ENCODE measurements around the gene ACVRL1. TPM values are rescaled to one million over a fixed set of nuclear protein-coding genes. Genes with fewer than 3 reads are reported as not detected.

The ACVRL1 gene
- total and polyA plus RNA-seq, 5 donors = 18.7 to 38.8 (median 28.4) TPM

DNA sequence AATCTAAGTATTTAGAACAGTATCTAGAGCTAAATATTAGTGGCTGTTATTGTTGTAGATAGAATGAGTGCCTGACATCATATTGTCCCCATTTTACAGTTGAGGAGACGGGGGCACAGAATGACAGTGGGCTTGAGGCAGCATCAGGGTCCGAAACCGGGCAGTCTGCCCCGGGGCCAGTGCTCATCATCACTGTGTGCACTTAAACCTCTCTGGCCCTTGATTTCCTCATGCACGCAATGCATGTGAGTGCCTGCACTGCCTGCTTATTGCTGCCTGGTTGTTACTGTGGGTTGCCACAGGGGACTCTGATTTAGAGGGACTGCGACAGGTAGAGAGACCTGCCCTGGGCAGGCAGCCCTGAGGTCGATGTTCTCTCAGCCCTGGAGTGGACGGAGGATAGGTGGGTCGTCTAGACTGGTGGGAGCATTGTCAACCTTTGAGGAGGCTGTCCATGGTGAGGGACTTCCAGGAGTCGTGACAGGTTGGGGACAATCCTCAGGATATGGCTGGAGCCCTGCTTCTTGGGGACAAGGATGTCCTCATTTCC lies 9.8 kb downstream of the ACVRL1 start:
- no peaks in the 10 kb centered on the region for H3K27me3 ChIP-seq (ENCODE audit: control insufficient read depth, insufficient read depth)
- H3K27ac ChIP-seq (ENCODE audit: low read length) = no peak overlapping the region
- no peak for ATAC-seq
- DNase-seq = no peak
- WGBS = 87% methylated on average over 10 of the region's 10 CpGs
- intact Hi-C loops (cut with DNase I) = no loop called here
- peaks cover 6% of the 10 kb centered on the region for H3K4me1 ChIP-seq (ENCODE audit: control insufficient read depth, insufficient read depth, low read length)
- H3K4me3 ChIP-seq (ENCODE audit: low read length) = no peak overlapping the region
- H3K9me3 ChIP-seq (ENCODE audit: control insufficient read depth, low read length) = no peaks in the 10 kb centered on the region

DNA sequence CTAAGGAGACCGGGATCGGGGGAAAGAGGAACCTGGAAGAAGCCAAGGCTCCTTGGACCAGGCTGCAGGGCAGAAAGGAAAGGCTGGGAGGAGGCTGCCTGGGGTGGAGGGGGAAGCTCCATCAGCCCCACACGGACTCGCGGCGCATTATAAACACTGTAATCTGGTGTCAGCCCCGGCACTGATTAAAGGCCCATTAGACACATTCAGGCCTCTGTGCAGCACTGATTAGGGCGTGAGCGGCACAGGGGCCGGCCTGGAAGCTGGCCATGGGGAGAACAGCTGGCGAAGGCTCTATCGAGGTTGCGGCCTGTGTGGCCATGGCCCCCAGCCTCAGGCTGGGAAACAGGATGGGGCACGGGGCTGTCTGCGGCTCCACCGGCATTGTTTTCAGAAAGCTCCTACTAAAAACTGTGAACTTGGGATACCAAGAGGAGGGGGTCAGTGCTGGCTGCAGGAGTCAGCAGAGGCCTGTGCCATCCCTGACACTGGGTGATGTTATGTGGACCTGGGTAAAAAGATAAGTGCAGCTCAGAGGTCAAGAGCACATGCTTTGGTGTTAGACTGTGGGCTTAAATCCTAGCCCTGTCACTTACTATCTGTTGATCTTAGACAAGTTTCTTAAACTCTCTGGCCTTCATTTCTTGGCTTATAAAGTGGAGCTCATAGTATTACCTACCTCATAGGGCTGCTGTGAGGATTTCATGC lies 10.6 kb downstream of the ACVRL1 start:
- intact Hi-C loops (cut with DNase I) = no loop called here
- no peaks in the 10 kb centered on the region for H3K9me3 ChIP-seq (ENCODE audit: control insufficient read depth, low read length)
- peak overlapping the region; percentile 39 for H3K27ac ChIP-seq (ENCODE audit: low read length)
- H3K4me1 ChIP-seq (ENCODE audit: control insufficient read depth, insufficient read depth, low read length) = peaks cover 13% of the 10 kb centered on the region
- H3K4me3 ChIP-seq (ENCODE audit: low read length) = no peak overlapping the region
- ATAC-seq (peak; percentile 52 to 64), DNase-seq (peak in 2 of 3 donors; percentile 79 to 82)
- 36% methylated on average over 16 of the region's 16 CpGs for WGBS
- H3K27me3 ChIP-seq (ENCODE audit: control insufficient read depth, insufficient read depth) = no peaks in the 10 kb centered on the region

DNA sequence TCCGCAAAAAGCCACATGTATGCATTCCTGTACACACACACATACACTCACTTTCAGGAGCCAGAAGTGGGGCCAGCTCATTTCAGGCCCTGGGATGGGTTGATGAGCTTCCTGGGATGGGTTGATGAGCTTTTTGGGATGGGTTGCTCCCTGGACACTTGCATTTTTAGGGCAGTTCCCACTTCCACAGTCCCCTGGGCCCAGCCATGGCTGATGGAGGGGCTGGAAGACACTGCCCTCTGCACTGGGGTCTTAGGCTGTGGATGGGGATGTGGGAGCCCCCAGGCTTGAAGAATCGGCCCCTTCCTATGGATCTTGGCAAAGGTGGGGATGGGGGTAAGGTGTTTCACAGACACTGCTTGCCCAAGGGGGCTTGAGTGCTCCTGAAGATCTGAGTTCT lies 12.7 kb downstream of the ACVRL1 start:
- intact Hi-C loops (cut with DNase I) = no loop called here
- no peak overlapping the region for H3K27ac ChIP-seq (ENCODE audit: low read length)
- ATAC-seq (no peak), DNase-seq (no peak)
- no peaks in the 10 kb centered on the region for H3K27me3 ChIP-seq (ENCODE audit: control insufficient read depth, insufficient read depth)
- H3K4me1 ChIP-seq (ENCODE audit: control insufficient read depth, insufficient read depth, low read length) = peaks cover 22% of the 10 kb centered on the region
- H3K9me3 ChIP-seq (ENCODE audit: control insufficient read depth, low read length) = no peaks in the 10 kb centered on the region
- WGBS = 94% methylated on average over 2 of the region's 2 CpGs
- H3K4me3 ChIP-seq (ENCODE audit: low read length) = no peak overlapping the region

DNA sequence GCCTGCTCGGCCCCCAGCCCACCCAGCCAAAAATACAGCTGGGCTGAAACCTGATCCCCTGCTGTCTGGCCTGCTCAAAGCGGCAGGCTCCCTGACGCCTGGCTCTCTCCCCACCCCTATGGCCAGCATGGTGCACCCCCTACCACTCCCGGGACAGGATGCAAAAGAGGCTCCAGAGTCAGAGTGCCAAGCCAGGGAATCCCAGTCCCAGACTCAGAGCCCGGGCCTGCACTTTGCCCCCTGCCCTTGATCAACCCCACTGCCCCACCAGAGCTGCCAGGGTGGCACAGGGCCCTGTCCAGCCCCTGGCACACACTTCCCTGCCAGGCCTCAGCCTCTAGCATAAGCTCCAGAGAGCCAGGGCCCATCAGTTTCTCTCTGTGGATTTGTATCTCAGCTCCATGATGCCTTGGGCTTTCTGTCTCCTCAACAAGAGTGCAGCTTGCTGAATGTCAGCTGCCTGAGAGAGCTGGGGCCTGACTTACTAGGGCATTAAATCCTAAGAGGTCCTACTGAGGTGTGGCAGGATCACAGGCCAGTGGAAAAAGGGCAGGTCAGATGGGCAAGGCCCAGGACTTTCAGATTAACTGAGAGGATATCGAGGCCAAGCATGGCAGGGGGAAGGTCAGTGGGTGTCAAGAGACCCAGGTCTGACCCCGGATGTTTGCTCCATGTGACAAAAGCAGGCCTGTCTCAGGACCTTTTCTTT lies 13.9 kb downstream of the ACVRL1 start:
- peak in 1 of 3 donors; percentile 65 for DNase-seq
- no peak for ATAC-seq
- H3K4me3 ChIP-seq (ENCODE audit: low read length) = no peak overlapping the region
- no peaks in the 10 kb centered on the region for H3K9me3 ChIP-seq (ENCODE audit: control insufficient read depth, low read length)
- H3K27ac ChIP-seq (ENCODE audit: low read length) = peak overlapping the region; percentile 3
- intact Hi-C loops (cut with DNase I) = no loop called here
- peaks cover 22% of the 10 kb centered on the region for H3K4me1 ChIP-seq (ENCODE audit: control insufficient read depth, insufficient read depth, low read length)
- no peaks in the 10 kb centered on the region for H3K27me3 ChIP-seq (ENCODE audit: control insufficient read depth, insufficient read depth)
- 61% methylated on average over 7 of the region's 7 CpGs for WGBS

- ATAC-seq (no peak), DNase-seq (no peak)
- intact Hi-C loops (cut with DNase I) = no loop called here
- H3K27me3 ChIP-seq (ENCODE audit: control insufficient read depth, insufficient read depth) = no peaks in the 10 kb centered on the region
- 95% methylated on average over 2 of the region's 2 CpGs for WGBS
- H3K27ac ChIP-seq (ENCODE audit: low read length) = peak overlapping the region; percentile 71
- peaks cover 20% of the 10 kb centered on the region for H3K4me1 ChIP-seq (ENCODE audit: control insufficient read depth, insufficient read depth, low read length)
- no peaks in the 10 kb centered on the region for H3K9me3 ChIP-seq (ENCODE audit: control insufficient read depth, low read length)
- no peak overlapping the region for H3K4me3 ChIP-seq (ENCODE audit: low read length)
These were observed 14.8 kb downstream of the ACVRL1 start for GRCh38 chr12:51922146-51922545.

- H3K27me3 ChIP-seq (ENCODE audit: control insufficient read depth, insufficient read depth) = no peaks in the 10 kb centered on the region
- intact Hi-C loops (cut with DNase I) = no loop called here
- H3K4me3 ChIP-seq (ENCODE audit: low read length) = no peak overlapping the region
- peaks cover 18% of the 10 kb centered on the region for H3K4me1 ChIP-seq (ENCODE audit: control insufficient read depth, insufficient read depth, low read length)
- DNase-seq = peak; percentile 66 to 83 (median 72)
- H3K27ac ChIP-seq (ENCODE audit: low read length) = peak overlapping the region; percentile 86
- WGBS = 50% methylated on average over 16 of the region's 16 CpGs
- H3K9me3 ChIP-seq (ENCODE audit: control insufficient read depth, low read length) = no peaks in the 10 kb centered on the region
- peak; percentile 52 to 60 for ATAC-seq
These were observed 15.6 kb downstream of the ACVRL1 start for GRCh38 chr12:51922762-51923505.

DNA sequence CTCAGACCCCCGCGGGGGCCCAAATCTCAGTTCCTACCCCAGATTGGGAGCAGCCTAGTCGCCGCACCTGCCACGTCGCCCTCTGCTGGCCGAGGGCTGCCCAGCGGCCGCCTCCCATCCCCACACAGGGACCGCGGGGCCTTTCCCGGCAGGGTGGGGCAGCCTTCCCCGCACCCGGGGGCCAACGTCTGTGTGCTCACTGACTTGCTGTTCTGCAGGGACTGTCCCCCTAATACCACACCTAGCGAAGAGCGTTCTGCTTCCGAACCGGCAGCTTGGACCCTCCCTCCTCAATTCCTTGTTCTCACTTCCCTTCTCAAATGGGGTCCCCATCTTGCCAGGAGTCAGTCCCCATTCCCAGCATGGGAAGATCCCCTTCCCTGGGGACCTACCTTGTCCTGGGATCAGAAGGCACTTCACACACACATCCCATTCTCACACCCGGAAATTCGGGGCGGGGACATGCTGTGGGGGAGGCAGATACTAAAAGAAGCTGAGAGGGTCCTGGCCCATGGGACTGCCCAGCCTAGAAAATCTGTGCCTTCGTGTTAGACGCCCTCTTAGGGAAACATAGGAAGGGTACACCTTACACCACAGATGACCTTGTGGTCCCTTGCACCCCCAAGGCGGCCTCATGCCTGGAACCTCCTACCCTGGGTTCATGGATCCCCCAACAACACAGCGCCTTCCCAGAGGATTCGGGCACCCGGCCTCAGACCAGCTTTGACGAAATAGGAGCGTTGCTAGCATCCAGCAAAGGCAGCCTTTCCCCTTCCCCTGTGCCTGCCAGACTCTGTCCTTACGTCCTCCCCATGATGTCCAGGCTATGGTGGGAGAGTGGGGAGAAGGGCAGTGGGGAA lies 16.4 kb downstream of the ACVRL1 start:
- no peaks in the 10 kb centered on the region for H3K9me3 ChIP-seq (ENCODE audit: control insufficient read depth, low read length)
- peak; percentile 72 to 73 for ATAC-seq
- no peaks in the 10 kb centered on the region for H3K27me3 ChIP-seq (ENCODE audit: control insufficient read depth, insufficient read depth)
- H3K4me1 ChIP-seq (ENCODE audit: control insufficient read depth, insufficient read depth, low read length) = peaks cover 18% of the 10 kb centered on the region
- peak overlapping the region; percentile 86 for H3K27ac ChIP-seq (ENCODE audit: low read length)
- peak; percentile 74 to 92 (median 91) for DNase-seq
- H3K4me3 ChIP-seq (ENCODE audit: low read length) = peak overlapping the region; percentile 10
- intact Hi-C loops (cut with DNase I) = no loop called here
- 26% methylated on average over 31 of the region's 31 CpGs for WGBS

- DNase-seq (no peak), ATAC-seq (no peak)
- no peaks in the 10 kb centered on the region for H3K9me3 ChIP-seq (ENCODE audit: control insufficient read depth, low read length)
- no peak overlapping the region for H3K4me3 ChIP-seq (ENCODE audit: low read length)
- 86% methylated on average over 5 of the region's 5 CpGs for WGBS
- intact Hi-C loops (cut with DNase I) = no loop called here
- H3K27me3 ChIP-seq (ENCODE audit: control insufficient read depth, insufficient read depth) = no peaks in the 10 kb centered on the region
- H3K4me1 ChIP-seq (ENCODE audit: control insufficient read depth, insufficient read depth, low read length) = peaks cover 18% of the 10 kb centered on the region
- peak overlapping the region; percentile 5 for H3K27ac ChIP-seq (ENCODE audit: low read length)
These were observed 17.4 kb downstream of the ACVRL1 start for GRCh38 chr12:51924551-51925319.

DNA sequence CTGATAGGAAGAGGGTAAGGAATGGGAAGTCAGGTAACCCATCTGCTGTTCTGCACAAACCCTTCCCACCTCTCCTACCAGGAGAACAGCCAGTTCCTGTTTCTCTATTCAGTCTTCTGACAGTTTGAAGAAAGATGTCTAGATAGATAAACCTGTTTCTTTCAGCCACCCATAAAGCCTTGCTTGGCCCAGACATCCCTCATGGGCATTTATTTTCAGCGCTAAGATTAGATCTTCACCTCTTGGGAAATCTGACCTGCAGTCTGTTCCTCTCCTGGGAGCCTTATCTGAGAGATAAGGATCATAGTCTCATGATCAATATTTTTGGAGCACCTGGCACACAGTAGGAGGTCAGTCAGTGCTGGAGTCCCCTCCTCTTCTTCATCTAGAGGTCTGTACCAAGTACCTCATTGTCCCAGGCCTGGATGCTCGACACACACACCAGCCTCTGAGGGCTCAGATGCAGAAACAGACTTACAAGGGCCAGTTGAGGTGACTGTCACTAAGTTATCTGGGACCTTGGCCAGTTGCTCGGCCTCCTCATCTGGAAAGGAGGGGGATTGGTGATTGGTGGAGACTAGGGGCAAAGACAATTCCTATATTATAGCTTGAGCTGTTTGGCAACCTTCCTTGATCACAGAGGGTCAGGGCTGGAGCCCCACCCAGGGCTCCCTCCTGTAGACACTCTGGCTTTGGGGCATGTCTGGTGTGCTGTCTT lies 18.2 kb downstream of the ACVRL1 start:
- ATAC-seq (peak in 1 of 2 donors; percentile 3), DNase-seq (no peak)
- no peak overlapping the region for H3K4me3 ChIP-seq (ENCODE audit: low read length)
- peaks cover 18% of the 10 kb centered on the region for H3K4me1 ChIP-seq (ENCODE audit: control insufficient read depth, insufficient read depth, low read length)
- intact Hi-C loops (cut with DNase I) = no loop called here
- 48% methylated on average over 3 of the region's 3 CpGs for WGBS
- H3K9me3 ChIP-seq (ENCODE audit: control insufficient read depth, low read length) = no peaks in the 10 kb centered on the region
- H3K27me3 ChIP-seq (ENCODE audit: control insufficient read depth, insufficient read depth) = no peaks in the 10 kb centered on the region
- H3K27ac ChIP-seq (ENCODE audit: low read length) = peak overlapping the region; percentile 63
